Fibroblast of mammary gland (primary cell): ENCODE results near the gene PRR14L.
"Not testable (repeated sequence)": the region's sequence is repeated elsewhere in the genome, so short reads cannot be mapped to it uniquely, and the experiment has no call there.

Source experiments
- DNase-seq: peaks from one replicate; pipeline ENCODE4 v3.0.0-alpha.2; 2010; ENCODE audit warnings: low read depth
- H3K4me3 ChIP-seq: 2 replicates; pipeline ENCODE4 v1.5.1; 2011; ENCODE audit warnings: low read depth, mild to moderate bottlenecking, low read length, moderate library complexity; ENCODE audit not compliant: control insufficient read depth
- TF ChIP-seq, protein P1 (sequence below): conservative IDR thresholded peaks from 2 replicates; pipeline ENCODE4 v1.5.1; 2011; ENCODE audit warnings: low read depth, low read length, inconsistent platforms; ENCODE audit not compliant: control insufficient read depth, insufficient read depth

The PRR14L gene

DNA sequence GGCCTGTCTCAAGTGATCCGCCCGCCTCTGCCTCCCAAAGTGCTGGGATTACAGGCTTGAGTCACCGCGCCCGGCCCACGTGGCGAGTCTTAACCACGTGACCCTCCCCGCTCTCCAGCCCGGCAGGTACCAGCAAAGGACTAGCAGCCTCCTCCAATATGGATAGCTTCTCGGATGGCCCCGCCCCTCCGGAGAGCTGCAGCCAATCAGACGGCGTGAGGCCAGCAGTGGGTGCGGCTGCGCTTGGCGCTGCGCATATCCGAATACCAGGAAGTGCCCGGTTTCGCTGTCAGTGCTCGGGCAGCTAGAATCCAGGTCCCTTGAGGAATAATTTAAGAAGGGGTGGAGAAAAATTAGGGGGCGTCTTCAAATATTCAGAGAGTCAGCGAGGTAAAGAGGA lies 73.2 kb downstream of the PRR14L start:
- peak overlapping the region; percentile 55 for H3K4me3 ChIP-seq
- TF ChIP-seq, protein P1, sequence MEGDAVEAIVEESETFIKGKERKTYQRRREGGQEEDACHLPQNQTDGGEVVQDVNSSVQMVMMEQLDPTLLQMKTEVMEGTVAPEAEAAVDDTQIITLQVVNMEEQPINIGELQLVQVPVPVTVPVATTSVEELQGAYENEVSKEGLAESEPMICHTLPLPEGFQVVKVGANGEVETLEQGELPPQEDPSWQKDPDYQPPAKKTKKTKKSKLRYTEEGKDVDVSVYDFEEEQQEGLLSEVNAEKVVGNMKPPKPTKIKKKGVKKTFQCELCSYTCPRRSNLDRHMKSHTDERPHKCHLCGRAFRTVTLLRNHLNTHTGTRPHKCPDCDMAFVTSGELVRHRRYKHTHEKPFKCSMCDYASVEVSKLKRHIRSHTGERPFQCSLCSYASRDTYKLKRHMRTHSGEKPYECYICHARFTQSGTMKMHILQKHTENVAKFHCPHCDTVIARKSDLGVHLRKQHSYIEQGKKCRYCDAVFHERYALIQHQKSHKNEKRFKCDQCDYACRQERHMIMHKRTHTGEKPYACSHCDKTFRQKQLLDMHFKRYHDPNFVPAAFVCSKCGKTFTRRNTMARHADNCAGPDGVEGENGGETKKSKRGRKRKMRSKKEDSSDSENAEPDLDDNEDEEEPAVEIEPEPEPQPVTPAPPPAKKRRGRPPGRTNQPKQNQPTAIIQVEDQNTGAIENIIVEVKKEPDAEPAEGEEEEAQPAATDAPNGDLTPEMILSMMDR, result no peak
- DNase-seq, result peak; percentile 93

- not testable (repeated sequence) for DNase-seq, H3K4me3 ChIP-seq
These were observed 75.7 kb downstream of the PRR14L start for GRCh38 chr22:31674219-31674618.

DNA sequence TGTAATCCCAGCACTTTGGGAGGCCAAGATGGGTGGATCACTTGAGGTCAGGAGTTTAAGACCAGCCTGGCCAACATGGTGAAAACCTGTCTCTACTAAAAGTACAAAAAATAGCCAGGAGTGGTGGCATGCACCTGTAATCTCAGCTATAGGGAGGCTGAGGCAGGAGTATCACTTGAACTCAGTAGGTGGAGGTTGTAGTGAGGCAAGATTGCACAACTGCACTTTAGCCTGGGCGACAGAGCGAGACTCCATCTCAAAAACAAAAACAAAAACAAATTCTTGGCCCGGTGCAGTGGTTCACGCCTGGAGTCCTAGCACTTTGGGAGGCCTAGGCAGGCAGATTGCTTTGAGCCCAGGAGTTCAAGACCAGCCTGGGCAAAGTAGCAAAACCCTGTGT lies 81.1 kb downstream of the PRR14L start:
- DNase-seq, result not testable (repeated sequence)

GRCh38 chr22:31662668-31663037 lies 87.3 kb downstream of the PRR14L start:
- TF ChIP-seq, protein P1, result no peak
- no peak for DNase-seq
- peak overlapping the region; percentile 90 for H3K4me3 ChIP-seq

More for the DNA sequence above, 81.1 kb downstream of the PRR14L start:
- H3K4me3 ChIP-seq, result not testable (repeated sequence)

GRCh38 chr22:31661851-31662667 lies 87.9 kb downstream of the PRR14L start, which contains the start of gene PISD:
Gene PISD, minus strand, starts transcription at chr22:31662215. Its CDS starts 7 bp downstream, at chr22:31662208.
- TF ChIP-seq, protein P1, result no peak
- DNase-seq, result peak; percentile 91
- peak within 1 kb of the TSS; percentile 90 for H3K4me3 ChIP-seq

DNA sequence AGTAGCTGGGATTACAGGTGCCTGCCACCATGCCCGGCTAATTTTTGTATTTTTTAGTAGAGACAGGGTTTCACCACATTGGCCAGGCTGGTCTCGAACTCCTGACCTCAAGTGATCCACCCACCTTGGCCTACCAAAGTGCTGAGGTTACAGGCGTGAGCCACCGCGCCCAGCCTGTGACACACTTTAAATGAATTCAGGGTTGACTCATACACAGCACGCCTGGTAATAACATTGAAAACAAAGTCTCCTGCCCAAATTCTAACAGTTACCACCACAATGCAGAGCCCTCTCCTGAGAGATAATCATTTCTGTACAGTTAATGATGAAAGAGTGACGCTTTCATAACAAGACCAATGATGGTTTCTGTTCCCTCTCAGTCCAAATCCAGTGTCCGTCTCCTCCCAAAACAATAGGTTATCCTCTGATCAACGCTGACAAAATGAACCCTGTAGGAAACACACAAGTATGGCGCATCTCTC lies 89.0 kb downstream of the PRR14L start:
- DNase-seq, result peak; percentile 85

DNA sequence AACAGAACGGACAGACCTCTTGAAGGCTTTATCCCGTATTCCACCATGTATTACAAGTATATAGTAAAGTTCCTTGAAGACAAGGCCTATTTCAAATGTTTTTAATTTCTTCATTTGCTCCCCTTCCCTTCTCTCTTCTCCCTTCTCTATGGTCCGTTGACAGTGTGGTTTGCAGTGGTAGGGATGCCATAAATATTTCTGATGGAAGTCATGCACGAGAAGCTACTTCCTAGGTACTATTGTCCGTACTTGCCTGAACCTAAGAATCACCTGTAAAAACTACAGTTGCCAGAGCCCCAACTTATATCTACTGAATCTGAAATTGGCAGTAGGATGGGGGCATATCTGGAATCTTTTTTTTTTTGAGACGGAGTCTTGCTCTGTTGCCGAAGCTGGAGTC lies 90.7 kb downstream of the PRR14L start:
- DNase-seq, result no peak
- TF ChIP-seq, protein P1, result no peak
- no peak overlapping the region for H3K4me3 ChIP-seq

More for the DNA sequence above, 89.0 kb downstream of the PRR14L start:
- H3K4me3 ChIP-seq, result peak overlapping the region; percentile 90

- no peak for DNase-seq
- TF ChIP-seq, protein P1, result no peak
These were observed 95.5 kb downstream of the PRR14L start for GRCh38 chr22:31654408-31654807.

More at GRCh38 chr22:31654408-31654807, 95.5 kb downstream of the PRR14L start:
- no peak overlapping the region for H3K4me3 ChIP-seq
